ENCODE data around the gene KCNMA1. TPM values are rescaled to one million over a fixed set of nuclear protein-coding genes. Genes with fewer than 3 reads are reported as not detected.

Gene KCNMA1
- total RNA-seq, 2 donors from 2014 or later: 5.9 to 9.3 TPM

GRCh38 chr10:77653210-77653609 is 15.6 kb upstream of the KCNMA1 start:
- no peak overlapping the region for H3K27ac ChIP-seq
- intact Hi-C loops (cut with DNase I): no loop called here
- no peaks in the 10 kb centered on the region for H3K27me3 ChIP-seq
- no peak overlapping the region for H3K4me3 ChIP-seq
- H3K9me3 ChIP-seq: no peaks in the 10 kb centered on the region
- no peak for ATAC-seq
- TF ChIP-seq CTCF (IDR thresholded peaks at IDR 0.05) (no peak), POLR2A (IDR thresholded peaks at IDR 0.05) (no peak)
- H3K4me1 ChIP-seq: no peaks in the 10 kb centered on the region
- no peak for DNase-seq
- no peaks in the 10 kb centered on the region for H3K36me3 ChIP-seq (replicated peaks in 1 of 2; ENCODE audit: insufficient read depth in 1 of 2, low read depth in 2 of 2)

- WGBS, 2 donors: 75 to 76% methylated on average over 7 to 8 of the region's 8 CpGs
- no peak overlapping the region for H3K27ac ChIP-seq
- TF ChIP-seq CTCF (IDR thresholded peaks at IDR 0.05) (no peak), POLR2A (IDR thresholded peaks at IDR 0.05) (no peak)
- no peaks in the 10 kb centered on the region for H3K36me3 ChIP-seq (replicated peaks in 1 of 2; ENCODE audit: insufficient read depth in 1 of 2, low read depth in 2 of 2)
- no peaks in the 10 kb centered on the region for H3K9me3 ChIP-seq
- intact Hi-C loops (cut with DNase I): loop anchor here (5.0 kb wide), 1 partner anchor 472 kb away; no protein-coding TSS in a partner anchor
- ATAC-seq (no peak), DNase-seq (no peak)
- H3K4me3 ChIP-seq: no peak overlapping the region
- H3K4me1 ChIP-seq: no peaks in the 10 kb centered on the region
- H3K27me3 ChIP-seq: no peaks in the 10 kb centered on the region
Observed at GRCh38 chr10:77649333-77650331, 12.0 kb upstream of the KCNMA1 start.

- WGBS, 2 donors: 26 to 33% methylated on average over 1 of the region's 1 CpG
- no peak for DNase-seq
Observed at GRCh38 chr10:77648472-77648871, 10.9 kb upstream of the KCNMA1 start.

GRCh38 chr10:77647543-77648293 is 10.1 kb upstream of the KCNMA1 start:
- intact Hi-C loops (cut with DNase I): loop anchor here (5.0 kb wide), 1 partner anchor 470 kb away; no protein-coding TSS in a partner anchor
- Histone ChIP-seq H3K4me1 (no peaks in the 10 kb centered on the region), H3K36me3 (replicated peaks in 1 of 2; ENCODE audit: insufficient read depth in 1 of 2, low read depth in 2 of 2) (no peaks in the 10 kb centered on the region), H3K4me3 (no peak overlapping the region), H3K27me3 (no peaks in the 10 kb centered on the region), H3K9me3 (no peaks in the 10 kb centered on the region), H3K27ac (no peak overlapping the region)
- WGBS, 2 donors: 90 to 92% methylated on average over 4 of the region's 4 CpGs
- DNase-seq (no peak), ATAC-seq (no peak)
- no peak for TF ChIP-seq POLR2A (IDR thresholded peaks at IDR 0.05)
- no peak for TF ChIP-seq CTCF (IDR thresholded peaks at IDR 0.05)

More at GRCh38 chr10:77648472-77648871, 10.9 kb upstream of the KCNMA1 start:
- no peak for TF ChIP-seq CTCF (IDR thresholded peaks at IDR 0.05)
- no peak overlapping the region for H3K27ac ChIP-seq
- no peaks in the 10 kb centered on the region for H3K27me3 ChIP-seq
- no peak overlapping the region for H3K4me3 ChIP-seq
- intact Hi-C loops (cut with DNase I): loop anchor here (5.0 kb wide), 1 partner anchor 471 kb away; no protein-coding TSS in a partner anchor
- ATAC-seq: no peak
- no peaks in the 10 kb centered on the region for H3K36me3 ChIP-seq (replicated peaks in 1 of 2; ENCODE audit: insufficient read depth in 1 of 2, low read depth in 2 of 2)
- no peaks in the 10 kb centered on the region for H3K4me1 ChIP-seq
- no peaks in the 10 kb centered on the region for H3K9me3 ChIP-seq
